ENCODE data around the gene MPP2. TPM values are rescaled to one million over a fixed set of nuclear protein-coding genes. Genes with fewer than 3 reads are reported as not detected.

The MPP2 gene
- total and polyA plus RNA-seq, 9 of the 15 experiments (the other 6 are each of a cell fraction or from before 2014, with no cell fraction given), result 0.04 to 1.0 (median 0.24) TPM

DNA sequence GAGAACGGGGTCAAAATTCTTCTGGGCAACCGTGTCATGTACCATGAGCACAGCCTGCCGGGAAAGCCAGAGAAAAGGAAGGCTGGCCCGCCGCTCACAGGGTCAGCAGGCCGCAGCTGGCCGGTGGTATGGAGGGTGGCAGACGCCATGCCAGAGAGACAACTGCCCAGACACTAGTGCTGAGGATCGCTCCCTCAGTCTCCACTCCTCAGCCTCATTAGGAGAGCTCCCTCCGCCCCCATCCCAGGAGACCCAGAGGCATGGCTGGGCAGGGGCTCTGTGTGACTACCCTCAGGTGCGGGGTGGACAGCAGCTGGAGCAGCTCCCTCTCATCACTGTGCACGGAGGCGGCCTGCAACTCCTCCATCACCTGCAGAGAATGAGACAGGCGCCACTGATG is 77.6 kb downstream of the MPP2 start:
- DNase-seq (ENCODE audit: extremely low read depth in 1 of 4, low spot score in 3 of 4), result no peak
- peaks cover 0 to 10% of the 10 kb centered on the region in 2 experiments; a peak in 1 of 5 replicates for H3K27me3 ChIP-seq (ENCODE audit: control insufficient read depth in 2 of 2, insufficient read depth in 2 of 2, low read length in 2 of 2)
- H3K4me1 ChIP-seq (replicated peaks in 1 of 2; ENCODE audit: control insufficient read depth in 2 of 2, insufficient read depth in 2 of 2, low read length in 2 of 2), result peaks cover 5 to 22% of the 10 kb centered on the region in 2 experiments
- no peaks in the 10 kb centered on the region; the same call in 1 of the 2 replicates for H4K20me1 ChIP-seq (replicated peaks; ENCODE audit: control insufficient read depth, insufficient read depth, low read length)
- H3K4me3 ChIP-seq, result no peak overlapping the region
- ChIA-PET POLR2A (interaction anchor here (0.6 to 5.7 kb wide), 5 partner anchors 10 to 29 kb away, joined by 3 to 32 read pairs (median 4); partner anchors contain the start of gene CD300LG), CTCF (ENCODE audit: low intra/inter-chr PET ratio) (no interaction called here)
- no peak for FAIRE-seq
- H3K9me3 ChIP-seq (replicated peaks; ENCODE audit: control insufficient read depth, insufficient read depth, low read depth, low read length), result peaks cover 5% of the 10 kb centered on the region
- peaks cover 4% of the 10 kb centered on the region; the same call in 2 of the 3 replicates for H3K36me3 ChIP-seq (ENCODE audit: control insufficient read depth, insufficient read depth, low read length)
- 64% methylated on average over 10 of the region's 14 CpGs for WGBS (ENCODE audit: insufficient coverage, low coverage, missing lambda C conversion rate)
- H3K9ac ChIP-seq (ENCODE audit: insufficient read depth in 1 of 2, low read depth in 2 of 2, low read length in 2 of 2), result peak overlapping the region in 1 of 2 experiments; percentile 67; a peak in 2 of 4 replicates
- in situ Hi-C loops (cut with MboI) (no loop called here), intact Hi-C loops (cut with micrococcal nuclease) (no loop called here)
- TF ChIP-seq, protein P1, sequence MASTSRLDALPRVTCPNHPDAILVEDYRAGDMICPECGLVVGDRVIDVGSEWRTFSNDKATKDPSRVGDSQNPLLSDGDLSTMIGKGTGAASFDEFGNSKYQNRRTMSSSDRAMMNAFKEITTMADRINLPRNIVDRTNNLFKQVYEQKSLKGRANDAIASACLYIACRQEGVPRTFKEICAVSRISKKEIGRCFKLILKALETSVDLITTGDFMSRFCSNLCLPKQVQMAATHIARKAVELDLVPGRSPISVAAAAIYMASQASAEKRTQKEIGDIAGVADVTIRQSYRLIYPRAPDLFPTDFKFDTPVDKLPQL (IDR thresholded peaks at IDR 0.05; ENCODE audit: extremely low read depth, insufficient read length), result no peak
- no peak for TF ChIP-seq FOXP1 (CRISPR knock-in tag; IDR thresholded peaks at IDR 0.05)
- no peak for TF ChIP-seq CCNT2 (IDR thresholded peaks at IDR 0.05; ENCODE audit: borderline replicate concordance, extremely low read depth, insufficient read length, low read depth, low read length)
- TF ChIP-seq FOXJ2 (tag; IDR thresholded peaks at IDR 0.05), result no peak
- no peak for TF ChIP-seq ZNF143 (CRISPR knock-in tag; IDR thresholded peaks at IDR 0.05)
- TF ChIP-seq IFI16 (CRISPR knock-in tag; IDR thresholded peaks at IDR 0.05), result no peak
- TF ChIP-seq PHF20 (IDR thresholded peaks at IDR 0.05; ENCODE audit: partially characterized antibody), result no peak
- no peak for TF ChIP-seq GATAD2B (IDR thresholded peaks at IDR 0.05; ENCODE audit: borderline replicate concordance)
- no peak for TF ChIP-seq ATF7 (IDR thresholded peaks at IDR 0.05)
- no peak for TF ChIP-seq CXXC5 (CRISPR knock-in tag; IDR thresholded peaks at IDR 0.05)
- no peak for TF ChIP-seq ZNF184 (CRISPR knock-in tag; IDR thresholded peaks at IDR 0.05)
- TF ChIP-seq, protein P2, sequence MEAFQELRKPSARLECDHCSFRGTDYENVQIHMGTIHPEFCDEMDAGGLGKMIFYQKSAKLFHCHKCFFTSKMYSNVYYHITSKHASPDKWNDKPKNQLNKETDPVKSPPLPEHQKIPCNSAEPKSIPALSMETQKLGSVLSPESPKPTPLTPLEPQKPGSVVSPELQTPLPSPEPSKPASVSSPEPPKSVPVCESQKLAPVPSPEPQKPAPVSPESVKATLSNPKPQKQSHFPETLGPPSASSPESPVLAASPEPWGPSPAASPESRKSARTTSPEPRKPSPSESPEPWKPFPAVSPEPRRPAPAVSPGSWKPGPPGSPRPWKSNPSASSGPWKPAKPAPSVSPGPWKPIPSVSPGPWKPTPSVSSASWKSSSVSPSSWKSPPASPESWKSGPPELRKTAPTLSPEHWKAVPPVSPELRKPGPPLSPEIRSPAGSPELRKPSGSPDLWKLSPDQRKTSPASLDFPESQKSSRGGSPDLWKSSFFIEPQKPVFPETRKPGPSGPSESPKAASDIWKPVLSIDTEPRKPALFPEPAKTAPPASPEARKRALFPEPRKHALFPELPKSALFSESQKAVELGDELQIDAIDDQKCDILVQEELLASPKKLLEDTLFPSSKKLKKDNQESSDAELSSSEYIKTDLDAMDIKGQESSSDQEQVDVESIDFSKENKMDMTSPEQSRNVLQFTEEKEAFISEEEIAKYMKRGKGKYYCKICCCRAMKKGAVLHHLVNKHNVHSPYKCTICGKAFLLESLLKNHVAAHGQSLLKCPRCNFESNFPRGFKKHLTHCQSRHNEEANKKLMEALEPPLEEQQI (IDR thresholded peaks at IDR 0.05), result no peak
- TF ChIP-seq, protein P3, sequence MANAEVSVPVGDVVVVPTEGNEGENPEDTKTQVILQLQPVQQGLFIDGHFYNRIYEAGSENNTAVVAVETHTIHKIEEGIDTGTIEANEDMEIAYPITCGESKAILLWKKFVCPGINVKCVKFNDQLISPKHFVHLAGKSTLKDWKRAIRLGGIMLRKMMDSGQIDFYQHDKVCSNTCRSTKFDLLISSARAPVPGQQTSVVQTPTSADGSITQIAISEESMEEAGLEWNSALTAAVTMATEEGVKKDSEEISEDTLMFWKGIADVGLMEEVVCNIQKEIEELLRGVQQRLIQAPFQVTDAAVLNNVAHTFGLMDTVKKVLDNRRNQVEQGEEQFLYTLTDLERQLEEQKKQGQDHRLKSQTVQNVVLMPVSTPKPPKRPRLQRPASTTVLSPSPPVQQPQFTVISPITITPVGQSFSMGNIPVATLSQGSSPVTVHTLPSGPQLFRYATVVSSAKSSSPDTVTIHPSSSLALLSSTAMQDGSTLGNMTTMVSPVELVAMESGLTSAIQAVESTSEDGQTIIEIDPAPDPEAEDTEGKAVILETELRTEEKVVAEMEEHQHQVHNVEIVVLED (CRISPR knock-in tag; IDR thresholded peaks at IDR 0.05), result no peak
- TF ChIP-seq, protein P4, sequence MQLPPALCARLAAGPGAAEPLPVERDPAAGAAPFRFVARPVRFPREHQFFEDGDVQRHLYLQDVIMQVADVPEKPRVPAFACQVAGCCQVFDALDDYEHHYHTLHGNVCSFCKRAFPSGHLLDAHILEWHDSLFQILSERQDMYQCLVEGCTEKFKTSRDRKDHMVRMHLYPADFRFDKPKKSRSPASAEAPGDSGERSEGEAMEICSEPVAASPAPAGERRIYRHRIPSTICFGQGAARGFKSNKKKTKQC (CRISPR knock-in tag; IDR thresholded peaks at IDR 0.05), result no peak
- H3K79me2 ChIP-seq (ENCODE audit: control insufficient read depth, insufficient read depth, low read length), result no peaks in the 10 kb centered on the region
- no peak overlapping the region for H2AFZ ChIP-seq (ENCODE audit: low read depth, low read length)
- no TSS peak for BruUV-seq (replicated peaks)
- no peak overlapping the region for H3K27ac ChIP-seq (ENCODE audit: extremely low read depth, low read depth, low read length)
- H3K4me2 ChIP-seq (ENCODE audit: insufficient read depth, low read length), result no peak overlapping the region
- no peaks in the 10 kb centered on the region for H3K9me1 ChIP-seq (ENCODE audit: control insufficient read depth, insufficient read depth, low read length)
- ATAC-seq, result no peak

Data from K562 (cell line).